ENCODE measurements around the gene PPRC1.

Gene PPRC1

GRCh38 chr10:102119417-102120141 lies 13.3 kb upstream of the PPRC1 start:
- DNase-seq (ENCODE audit: low read depth in 2 of 2): peak; percentile 64 to 72

GRCh38 chr10:102120142-102120990 lies 12.5 kb upstream of the PPRC1 start, which contains the start of gene LDB1:
Gene LDB1 (minus strand): TSS chr10:102120368. CDS start chr10:102120110, 258 bp downstream.
- peak; percentile 67 to 68 for DNase-seq (ENCODE audit: low read depth in 2 of 2)

- DNase-seq (ENCODE audit: low read depth in 2 of 2): peak; percentile 82 to 86
Observed at GRCh38 chr10:102120991-102121738, 11.7 kb upstream of the PPRC1 start.

- DNase-seq (ENCODE audit: low read depth in 2 of 2): no peak
Observed at GRCh38 chr10:102121739-102122372, 11.0 kb upstream of the PPRC1 start.

- no peak for DNase-seq (ENCODE audit: low read depth in 2 of 2)
Observed at GRCh38 chr10:102122450-102122849, 10.4 kb upstream of the PPRC1 start.

- DNase-seq (ENCODE audit: low read depth in 2 of 2): no peak
Observed at GRCh38 chr10:102123223-102123622, 9.6 kb upstream of the PPRC1 start.

GRCh38 chr10:102131286-102132170 lies 1.3 kb upstream of the PPRC1 start:
- DNase-seq (ENCODE audit: low read depth in 2 of 2): no peak

GRCh38 chr10:102132193-102132562 lies 662 bp upstream of the PPRC1 start:
- DNase-seq (ENCODE audit: low read depth in 2 of 2): no peak

GRCh38 chr10:102133373-102134195 lies 744 bp downstream of the PPRC1 start:
- DNase-seq (ENCODE audit: low read depth in 2 of 2): no peak

- DNase-seq (ENCODE audit: low read depth in 2 of 2): no peak
Observed at GRCh38 chr10:102134416-102134815, 1.6 kb downstream of the PPRC1 start.

GRCh38 chr10:102135956-102136526 lies 3.2 kb downstream of the PPRC1 start:
- DNase-seq (ENCODE audit: low read depth in 2 of 2): no peak

- DNase-seq (ENCODE audit: low read depth in 2 of 2): no peak
Observed at GRCh38 chr10:102139281-102140110, 6.7 kb downstream of the PPRC1 start.

GRCh38 chr10:102140218-102140617 lies 7.4 kb downstream of the PPRC1 start:
- DNase-seq (ENCODE audit: low read depth in 2 of 2): no peak

GRCh38 chr10:102140913-102141540 lies 8.2 kb downstream of the PPRC1 start:
- DNase-seq (ENCODE audit: low read depth in 2 of 2): no peak

- no peak for DNase-seq (ENCODE audit: low read depth in 2 of 2)
Observed at GRCh38 chr10:102141583-102142107, 8.8 kb downstream of the PPRC1 start.

GRCh38 chr10:102146971-102147428 lies 14.2 kb downstream of the PPRC1 start:
- no peak for DNase-seq (ENCODE audit: low read depth in 2 of 2)

GRCh38 chr10:102147561-102147960 lies 14.7 kb downstream of the PPRC1 start:
- DNase-seq (ENCODE audit: low read depth in 2 of 2): no peak

GRCh38 chr10:102148275-102148674 lies 15.4 kb downstream of the PPRC1 start:
- no peak for DNase-seq (ENCODE audit: low read depth in 2 of 2)
